Muscle of leg (tissue), 11 donors: ENCODE results near the gene SLC39A12. TPM values are rescaled to one million over a fixed set of nuclear protein-coding genes. Genes with fewer than 3 reads are reported as not detected.
"Not testable (repeated sequence)": the region's sequence is repeated elsewhere in the genome, so short reads cannot be mapped to it uniquely, and the experiment has no call there.

Experiments used
- DNase-seq: peaks from one replicate; pipeline ENCODE4 v3.0.0; 2013
- H3K27ac ChIP-seq: one replicate; pipeline ENCODE4 v1.5.1; 2013; ENCODE audit warnings: mild to moderate bottlenecking, low read length, control low read depth
- H3K27me3 ChIP-seq: one replicate; pipeline ENCODE4 v1.6.1; 2013; ENCODE audit warnings: low read length; ENCODE audit not compliant: control insufficient read depth, insufficient read depth
- H3K36me3 ChIP-seq: one replicate; pipeline ENCODE4 v1.6.1; 2013; ENCODE audit warnings: low read length; ENCODE audit not compliant: control insufficient read depth, insufficient read depth
- H3K4me1 ChIP-seq: one replicate; pipeline ENCODE4 v1.6.1; 2013; ENCODE audit warnings: low read length; ENCODE audit not compliant: control insufficient read depth, insufficient read depth
- H3K4me3 ChIP-seq: one replicate; pipeline ENCODE4 v1.5.1; 2013; ENCODE audit warnings: low read length, control low read depth
- H3K9me3 ChIP-seq: replicated peaks from 2 replicates; pipeline ENCODE4 v1.6.1; 2013; ENCODE audit warnings: low read depth, low read length; ENCODE audit not compliant: control insufficient read depth
- WGBS: methylation state at CpG from one replicate; pipeline ENCODE4 v1.1.5; 2013; ENCODE audit warnings: missing lambda C conversion rate; ENCODE audit not compliant: insufficient coverage; 5-methylcytosine and 5-hydroxymethylcytosine counted together
- polyA plus RNA-seq, 8 donors: library from polyadenylated mRNA; unstranded; fragments of 120-200 nt; gene quantifications; one replicate each; pipeline versions ENCODE4 v1.2.1 to v1.2.3, GENCODE V29; 2013; ENCODE audit warnings: inconsistent platforms in 1 of 8, low replicate concordance in 1 of 8; ENCODE audit not compliant: insufficient read length in 8 of 8, insufficient read depth in 1 of 8
- total RNA-seq: library from RNA; stranded (reverse); fragments of 120-200 nt; gene quantifications from one replicate; pipeline ENCODE4 v1.2.4, GENCODE V29; 2013

The SLC39A12 gene
- total and polyA plus RNA-seq, 9 donors: 0.04 TPM; not detected in 8

GRCh38 chr10:17918187-17918903, 33.4 kb upstream of the SLC39A12 start:
- H3K36me3 ChIP-seq: no peaks in the 10 kb centered on the region
- no peak for DNase-seq
- H3K4me1 ChIP-seq: no peaks in the 10 kb centered on the region
- no peak overlapping the region for H3K27ac ChIP-seq
- no peaks in the 10 kb centered on the region for H3K9me3 ChIP-seq
- WGBS: 82% methylated on average over 5 of the region's 12 CpGs
- H3K4me3 ChIP-seq: no peak overlapping the region
- H3K27me3 ChIP-seq: no peaks in the 10 kb centered on the region

- no peaks in the 10 kb centered on the region for H3K36me3 ChIP-seq
- DNase-seq: no peak
- no peaks in the 10 kb centered on the region for H3K4me1 ChIP-seq
- WGBS: no CpG with 5 or more reads among the region's 3 CpGs
- H3K9me3 ChIP-seq: no peaks in the 10 kb centered on the region
- H3K27ac ChIP-seq: no peak overlapping the region
- no peak overlapping the region for H3K4me3 ChIP-seq
- H3K27me3 ChIP-seq: no peaks in the 10 kb centered on the region
Observed at GRCh38 chr10:17921378-17921777, 30.3 kb upstream of the SLC39A12 start.

DNA sequence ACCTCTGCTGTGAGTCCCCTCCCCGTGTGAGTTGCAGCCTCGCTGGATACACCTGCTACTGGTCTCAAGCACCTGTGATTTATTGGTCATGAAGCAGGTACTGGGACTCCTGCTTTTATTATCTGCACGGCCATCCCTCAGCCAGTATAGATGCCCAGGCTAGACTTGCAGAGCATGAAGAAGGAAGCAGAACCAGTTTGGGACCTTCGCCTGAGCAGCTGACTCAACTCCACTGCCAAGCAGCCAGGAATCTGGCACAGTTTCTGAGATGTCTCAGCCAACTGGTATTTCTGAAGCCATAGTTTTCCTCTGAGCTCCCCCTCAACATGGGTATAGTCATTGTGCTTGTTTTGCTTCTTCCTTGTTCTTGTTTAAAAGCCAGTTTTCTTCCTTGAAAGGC, 28.0 kb upstream of the SLC39A12 start:
- Histone ChIP-seq H3K4me3 (no peak overlapping the region), H3K9me3 (no peaks in the 10 kb centered on the region), H3K27ac (no peak overlapping the region), H3K36me3 (no peaks in the 10 kb centered on the region), H3K4me1 (no peaks in the 10 kb centered on the region), H3K27me3 (no peaks in the 10 kb centered on the region)
- no peak for DNase-seq
- 51% methylated on average over 4 of the region's 4 CpGs for WGBS

GRCh38 chr10:17943033-17943745, 8.5 kb upstream of the SLC39A12 start:
- Histone ChIP-seq H3K27me3 (no peaks in the 10 kb centered on the region), H3K27ac (no peak overlapping the region), H3K4me1 (no peaks in the 10 kb centered on the region), H3K4me3 (no peak overlapping the region), H3K36me3 (no peaks in the 10 kb centered on the region), H3K9me3 (no peaks in the 10 kb centered on the region)
- no CpG with 5 or more reads among the region's 3 CpGs for WGBS
- no peak for DNase-seq

- H3K36me3 ChIP-seq, H3K4me1 ChIP-seq, H3K27me3 ChIP-seq, H3K27ac ChIP-seq, H3K4me3 ChIP-seq, DNase-seq, H3K9me3 ChIP-seq: not testable (repeated sequence)
- 64% methylated on average over 4 of the region's 7 CpGs for WGBS
Observed at GRCh38 chr10:17950269-17950668, 1.4 kb upstream of the SLC39A12 start.

GRCh38 chr10:17950726-17951125, 992 bp upstream of the SLC39A12 start:
- 81% methylated on average over 20 of the region's 22 CpGs for WGBS
- Histone ChIP-seq H3K4me1 (no peaks in the 10 kb centered on the region), H3K4me3 (no peak overlapping the region), H3K36me3 (no peaks in the 10 kb centered on the region), H3K9me3 (no peaks in the 10 kb centered on the region), H3K27ac (no peak overlapping the region), H3K27me3 (no peaks in the 10 kb centered on the region)
- no peak for DNase-seq

DNA sequence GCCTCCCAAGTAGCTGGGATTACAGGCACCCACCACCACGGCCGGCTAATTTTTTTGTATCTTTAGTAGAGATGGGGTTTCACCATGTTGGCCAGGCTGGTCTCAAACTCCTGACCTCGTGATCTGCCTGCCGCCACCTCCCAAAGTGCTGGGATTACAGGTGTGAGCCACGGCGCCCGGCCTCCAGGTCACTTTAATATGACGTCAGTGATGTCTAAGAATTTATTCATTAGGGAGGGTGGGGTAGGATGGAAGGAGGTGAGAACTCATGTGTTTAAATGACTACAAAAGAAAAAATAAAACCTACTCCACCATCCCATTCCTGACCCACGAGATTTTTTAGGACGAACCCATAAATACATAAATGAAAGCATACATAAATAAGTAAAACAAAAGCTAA, 2.7 kb downstream of the SLC39A12 start:
- DNase-seq, H3K4me1 ChIP-seq, H3K36me3 ChIP-seq, H3K4me3 ChIP-seq, H3K27me3 ChIP-seq, H3K9me3 ChIP-seq, H3K27ac ChIP-seq: not testable (repeated sequence)
- WGBS: no CpG with 5 or more reads among the region's 10 CpGs

GRCh38 chr10:17954861-17955260, 3.1 kb downstream of the SLC39A12 start:
- H3K9me3 ChIP-seq: no peaks in the 10 kb centered on the region
- H3K27me3 ChIP-seq: no peaks in the 10 kb centered on the region
- 60% methylated on average over 1 of the region's 2 CpGs for WGBS
- DNase-seq: peak; percentile 1
- no peaks in the 10 kb centered on the region for H3K4me1 ChIP-seq
- H3K4me3 ChIP-seq: no peak overlapping the region
- no peak overlapping the region for H3K27ac ChIP-seq
- no peaks in the 10 kb centered on the region for H3K36me3 ChIP-seq

DNA sequence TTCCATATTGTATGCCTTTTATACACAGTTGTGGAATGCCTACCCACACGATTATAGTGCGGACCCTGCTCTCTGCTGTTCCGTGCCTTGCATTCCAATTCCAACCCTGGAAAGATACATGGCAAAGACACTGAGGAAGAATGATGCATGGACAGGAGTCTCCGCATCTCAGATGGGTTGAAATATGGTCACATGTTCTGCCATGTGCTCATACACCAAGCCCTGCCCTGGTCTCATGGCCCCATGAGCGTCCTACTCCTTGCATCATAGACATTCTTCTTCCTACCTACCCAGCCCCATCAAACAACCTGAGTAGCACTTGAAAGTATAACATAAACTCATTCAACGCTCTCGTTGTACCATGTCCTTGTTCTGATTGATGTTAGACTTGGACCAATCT, 6.3 kb downstream of the SLC39A12 start:
- DNase-seq: no peak
- Histone ChIP-seq H3K4me3 (no peak overlapping the region), H3K27ac (no peak overlapping the region), H3K27me3 (no peaks in the 10 kb centered on the region), H3K9me3 (no peaks in the 10 kb centered on the region), H3K36me3 (no peaks in the 10 kb centered on the region), H3K4me1 (no peaks in the 10 kb centered on the region)
- 96% methylated on average over 4 of the region's 7 CpGs for WGBS

- DNase-seq: no peak
- H3K36me3 ChIP-seq: no peaks in the 10 kb centered on the region
- H3K4me3 ChIP-seq: no peak overlapping the region
- H3K9me3 ChIP-seq: no peaks in the 10 kb centered on the region
- H3K4me1 ChIP-seq: no peaks in the 10 kb centered on the region
- H3K27me3 ChIP-seq: no peaks in the 10 kb centered on the region
- WGBS: no CpG with 5 or more reads among the region's 2 CpGs
- H3K27ac ChIP-seq: no peak overlapping the region
Observed at GRCh38 chr10:17959870-17960269, 8.2 kb downstream of the SLC39A12 start.
